NT2/D1 (cell line): ENCODE results near the gene GPATCH2.

Experiments used
- SUZ12 ChIP-seq: IDR thresholded peaks from 2 replicates; pipeline ENCODE4 v1.6.1; 2011; ENCODE audit not compliant: insufficient read length, insufficient read depth; ENCODE audit errors: extremely low read depth
- YY1 ChIP-seq: IDR thresholded peaks from 2 replicates; pipeline ENCODE4 v1.6.1; 2011; ENCODE audit not compliant: insufficient read length, insufficient read depth
- ZNF274 ChIP-seq: IDR thresholded peaks from 2 replicates; pipeline ENCODE4 v1.6.1; 2011; ENCODE audit warnings: mild to moderate bottlenecking, low read depth, low read length

DNA sequence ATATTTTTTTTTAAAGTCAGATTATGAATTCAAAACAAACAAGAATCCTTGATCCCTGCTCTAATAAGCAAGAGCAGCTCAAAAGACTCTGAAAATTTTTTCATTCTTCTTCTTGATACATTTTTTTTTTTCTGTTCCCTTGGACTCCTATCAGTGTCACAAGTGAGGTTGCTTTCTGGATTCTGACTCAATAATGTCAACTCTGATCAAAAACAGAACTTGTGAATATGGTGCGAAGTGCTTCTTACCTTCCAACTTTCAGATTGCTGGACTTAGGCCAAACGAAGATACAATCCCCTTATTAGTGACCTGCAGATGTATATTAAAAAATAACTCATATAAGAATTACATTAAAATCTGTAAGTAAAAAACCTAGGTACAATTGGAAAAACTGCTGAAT lies 136.1 kb downstream of the GPATCH2 start:
- TF ChIP-seq YY1 (no peak), SUZ12 (no peak), ZNF274 (no peak)
